ENCODE measurements around the gene HOXC11. TPM values are rescaled to one million over a fixed set of nuclear protein-coding genes. Genes with fewer than 3 reads are reported as not detected.

The HOXC11 gene
- total RNA-seq, 6 experiments from 2014 or later, result 0.09 to 2.2 (median 1.8) TPM

DNA sequence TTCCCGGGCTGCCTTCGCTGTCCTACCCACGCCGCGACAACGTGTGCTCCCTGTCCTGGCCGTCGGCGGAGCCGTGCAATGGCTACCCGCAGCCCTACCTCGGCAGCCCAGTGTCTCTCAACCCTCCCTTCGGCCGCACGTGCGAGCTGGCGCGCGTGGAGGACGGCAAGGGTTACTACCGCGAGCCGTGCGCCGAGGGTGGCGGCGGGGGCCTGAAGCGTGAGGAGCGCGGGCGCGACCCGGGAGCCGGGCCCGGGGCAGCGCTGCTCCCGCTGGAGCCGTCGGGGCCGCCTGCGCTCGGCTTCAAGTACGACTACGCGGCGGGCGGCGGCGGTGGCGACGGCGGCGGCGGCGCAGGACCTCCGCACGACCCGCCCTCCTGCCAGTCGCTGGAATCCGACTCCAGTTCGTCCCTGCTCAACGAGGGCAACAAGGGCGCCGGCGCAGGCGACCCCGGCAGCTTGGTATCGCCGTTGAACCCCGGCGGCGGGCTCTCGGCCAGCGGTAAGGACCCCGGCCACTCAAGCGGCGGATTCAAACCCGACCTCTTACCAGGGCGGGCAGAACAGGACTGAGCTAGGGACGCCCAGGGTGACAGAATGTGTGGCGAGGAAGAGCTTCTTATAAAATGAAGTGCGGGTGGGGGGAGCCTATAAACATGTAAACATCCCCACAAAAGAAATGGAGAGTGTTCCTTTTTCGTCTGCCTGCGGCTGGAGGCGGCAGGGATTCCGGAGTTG, 17.7 kb upstream of the HOXC11 start:
- Mint-ChIP-seq H3K4me3 (no peak overlapping the region), H3K4me1 (ENCODE audit: low read depth) (peaks cover 6% of the 10 kb centered on the region), H3K27ac (no peak overlapping the region), H3K36me3 (ENCODE audit: low read depth) (0 out of 2 replicates have a peak, but pooled peaks cover 5% of the 10 kb centered on the region), H3K9me3 (no peaks in the 10 kb centered on the region), H3K27me3 (ENCODE audit: insufficient read depth) (peaks cover 71% of the 10 kb centered on the region)
- DNase-seq, result no peak
- TF ChIP-seq, protein P1, sequence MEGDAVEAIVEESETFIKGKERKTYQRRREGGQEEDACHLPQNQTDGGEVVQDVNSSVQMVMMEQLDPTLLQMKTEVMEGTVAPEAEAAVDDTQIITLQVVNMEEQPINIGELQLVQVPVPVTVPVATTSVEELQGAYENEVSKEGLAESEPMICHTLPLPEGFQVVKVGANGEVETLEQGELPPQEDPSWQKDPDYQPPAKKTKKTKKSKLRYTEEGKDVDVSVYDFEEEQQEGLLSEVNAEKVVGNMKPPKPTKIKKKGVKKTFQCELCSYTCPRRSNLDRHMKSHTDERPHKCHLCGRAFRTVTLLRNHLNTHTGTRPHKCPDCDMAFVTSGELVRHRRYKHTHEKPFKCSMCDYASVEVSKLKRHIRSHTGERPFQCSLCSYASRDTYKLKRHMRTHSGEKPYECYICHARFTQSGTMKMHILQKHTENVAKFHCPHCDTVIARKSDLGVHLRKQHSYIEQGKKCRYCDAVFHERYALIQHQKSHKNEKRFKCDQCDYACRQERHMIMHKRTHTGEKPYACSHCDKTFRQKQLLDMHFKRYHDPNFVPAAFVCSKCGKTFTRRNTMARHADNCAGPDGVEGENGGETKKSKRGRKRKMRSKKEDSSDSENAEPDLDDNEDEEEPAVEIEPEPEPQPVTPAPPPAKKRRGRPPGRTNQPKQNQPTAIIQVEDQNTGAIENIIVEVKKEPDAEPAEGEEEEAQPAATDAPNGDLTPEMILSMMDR (IDR thresholded peaks at IDR 0.05), result no peak

DNA sequence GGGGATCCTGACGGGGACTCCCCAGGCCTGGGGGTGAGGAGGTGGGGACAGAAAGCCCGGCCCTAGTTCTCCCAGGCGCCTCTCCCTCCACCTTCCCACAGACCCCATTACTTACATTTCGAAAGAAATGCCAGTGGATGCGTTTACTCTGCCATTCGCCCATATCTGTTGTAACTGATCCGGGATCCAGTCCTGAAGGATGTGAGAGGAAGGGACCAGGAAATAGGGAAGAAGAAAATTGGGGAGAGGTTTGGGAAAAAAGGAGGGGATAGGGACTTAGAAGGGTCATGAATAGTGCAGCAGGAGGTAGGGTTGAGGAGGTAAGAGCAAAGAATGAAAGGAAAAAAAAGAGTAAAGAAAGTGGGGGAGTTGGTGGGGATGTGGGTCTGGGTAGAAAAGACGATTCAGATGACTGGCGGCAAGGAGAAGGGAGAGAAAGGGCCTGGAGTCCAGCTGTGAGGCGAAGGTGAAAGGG, 17.1 kb upstream of the HOXC11 start:
- H3K27ac Mint-ChIP-seq, result no peak overlapping the region
- TF ChIP-seq, protein P1 (IDR thresholded peaks at IDR 0.05), result no peak

DNA sequence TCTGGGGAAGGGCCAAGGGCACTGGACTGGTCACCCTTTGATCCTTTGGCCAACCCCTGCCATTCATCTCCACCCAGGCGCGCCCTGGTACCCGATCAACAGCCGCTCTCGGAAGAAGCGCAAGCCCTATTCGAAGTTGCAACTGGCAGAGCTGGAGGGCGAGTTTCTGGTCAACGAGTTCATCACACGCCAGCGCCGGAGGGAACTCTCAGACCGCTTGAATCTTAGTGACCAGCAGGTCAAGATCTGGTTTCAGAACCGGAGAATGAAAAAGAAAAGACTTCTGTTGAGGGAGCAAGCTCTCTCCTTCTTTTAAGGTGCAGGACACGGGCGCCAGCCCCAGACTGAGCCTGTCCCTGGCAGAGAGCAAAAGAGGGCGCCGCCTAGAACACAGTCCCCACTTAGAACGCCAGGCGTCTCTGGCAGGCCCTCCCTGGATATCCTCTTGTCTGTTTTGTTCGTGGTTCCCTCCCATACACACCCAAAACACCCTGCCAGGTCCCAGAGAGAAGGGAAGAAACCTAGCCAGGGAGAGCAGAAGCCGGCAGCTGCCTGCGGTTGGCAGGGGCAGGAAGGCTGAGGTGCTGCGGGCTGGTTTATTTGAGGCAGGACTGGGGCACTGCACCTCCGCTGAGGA, 16.6 kb upstream of the HOXC11 start:
- 0 out of 2 replicates have a peak, but pooled peaks cover 5% of the 10 kb centered on the region for H3K36me3 Mint-ChIP-seq (ENCODE audit: low read depth)
- H3K27ac Mint-ChIP-seq, result no peak overlapping the region
- H3K27me3 Mint-ChIP-seq (ENCODE audit: insufficient read depth), result peaks cover 65% of the 10 kb centered on the region
- TF ChIP-seq, protein P1 (IDR thresholded peaks at IDR 0.05), result no peak
- H3K4me1 Mint-ChIP-seq (ENCODE audit: low read depth), result peaks cover 6% of the 10 kb centered on the region
- H3K4me3 Mint-ChIP-seq, result no peak overlapping the region
- H3K9me3 Mint-ChIP-seq, result no peaks in the 10 kb centered on the region
- DNase-seq, result no peak

More for the DNA sequence above, 17.1 kb upstream of the HOXC11 start:
- Mint-ChIP-seq H3K4me1 (ENCODE audit: low read depth) (peaks cover 6% of the 10 kb centered on the region), H3K4me3 (no peak overlapping the region), H3K36me3 (ENCODE audit: low read depth) (0 out of 2 replicates have a peak, but pooled peaks cover 5% of the 10 kb centered on the region), H3K9me3 (no peaks in the 10 kb centered on the region), H3K27me3 (ENCODE audit: insufficient read depth) (peaks cover 69% of the 10 kb centered on the region)
- no peak for DNase-seq

DNA sequence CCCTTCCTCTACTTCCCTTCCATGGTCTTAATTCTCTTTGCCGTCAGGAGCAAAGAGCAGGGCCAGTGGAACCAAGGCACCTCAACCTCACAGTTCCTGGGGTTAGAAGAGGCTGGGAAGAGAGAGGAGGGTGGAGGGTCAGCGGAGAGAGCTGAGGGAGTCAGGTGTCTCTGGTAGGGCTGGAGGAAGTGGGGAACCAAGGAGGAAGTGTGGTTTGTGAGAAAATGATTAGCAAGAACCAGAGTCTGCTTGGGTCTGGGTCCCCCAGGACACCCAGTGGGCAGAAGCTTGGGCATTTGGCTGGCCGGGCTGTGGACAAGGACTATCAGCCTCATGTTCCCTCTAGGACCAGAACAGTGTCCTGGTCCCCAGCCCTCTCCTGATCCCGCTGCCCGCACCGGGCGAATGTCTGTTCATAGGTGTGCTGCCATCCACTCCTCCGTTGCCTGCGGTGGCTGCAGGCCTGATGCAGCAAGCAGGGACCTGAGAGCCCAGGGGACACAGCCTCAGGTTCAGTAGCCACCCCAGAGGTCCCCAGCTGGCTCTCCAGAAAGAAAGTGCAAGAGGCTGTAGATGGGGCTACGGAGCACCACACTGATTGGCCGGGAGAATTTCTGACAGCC, 15.9 kb upstream of the HOXC11 start:
- TF ChIP-seq, protein P1 (IDR thresholded peaks at IDR 0.05), result no peak
- 0 out of 2 replicates have a peak, but pooled peaks cover 5% of the 10 kb centered on the region for H3K36me3 Mint-ChIP-seq (ENCODE audit: low read depth)

DNA sequence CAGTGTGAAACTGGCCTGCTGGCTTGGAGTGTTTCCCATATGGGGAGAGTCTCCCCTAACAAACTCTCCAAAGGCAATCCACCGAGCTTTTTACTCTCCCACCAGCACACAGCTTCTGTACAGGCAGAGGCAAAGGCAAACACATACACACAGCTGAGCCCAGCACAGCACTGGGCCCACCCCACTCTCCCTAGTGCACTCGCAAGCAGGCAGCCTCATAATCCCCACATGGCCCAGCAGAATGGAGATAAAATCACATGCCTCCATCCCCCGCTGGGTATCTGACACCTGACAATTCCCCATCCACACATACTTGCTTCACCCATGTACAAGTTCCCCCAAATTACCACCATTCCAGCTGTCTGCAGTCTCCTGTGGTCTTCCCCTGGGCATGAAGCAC, 14.8 kb upstream of the HOXC11 start:
- H3K27ac Mint-ChIP-seq, result no peak overlapping the region
- TF ChIP-seq, protein P1 (IDR thresholded peaks at IDR 0.05), result no peak
- peaks cover 63% of the 10 kb centered on the region for H3K27me3 Mint-ChIP-seq (ENCODE audit: insufficient read depth)
- peaks cover 5% of the 10 kb centered on the region for H3K4me1 Mint-ChIP-seq (ENCODE audit: low read depth)
- 0 out of 2 replicates have a peak, but pooled peaks cover 5% of the 10 kb centered on the region for H3K36me3 Mint-ChIP-seq (ENCODE audit: low read depth)
- no peak overlapping the region for H3K4me3 Mint-ChIP-seq
- H3K9me3 Mint-ChIP-seq, result no peaks in the 10 kb centered on the region
- no peak for DNase-seq

More for the DNA sequence above, 15.9 kb upstream of the HOXC11 start:
- H3K4me1 Mint-ChIP-seq (ENCODE audit: low read depth), result peaks cover 6% of the 10 kb centered on the region
- no peaks in the 10 kb centered on the region for H3K9me3 Mint-ChIP-seq
- no peak overlapping the region for H3K4me3 Mint-ChIP-seq
- no peak overlapping the region for H3K27ac Mint-ChIP-seq
- DNase-seq, result no peak
- peaks cover 62% of the 10 kb centered on the region for H3K27me3 Mint-ChIP-seq (ENCODE audit: insufficient read depth)

Measured in HFFc6 (cell line).